Measurements from ENCODE around the gene POLG. TPM values are rescaled to one million over a fixed set of nuclear protein-coding genes. Genes with fewer than 3 reads are reported as not detected.
A peak's percentile ranks its signal among the peaks of the same experiment; 100 is the strongest.

Gene POLG
- polyA plus RNA-seq, 1 experiment, result 13.7 TPM

DNA sequence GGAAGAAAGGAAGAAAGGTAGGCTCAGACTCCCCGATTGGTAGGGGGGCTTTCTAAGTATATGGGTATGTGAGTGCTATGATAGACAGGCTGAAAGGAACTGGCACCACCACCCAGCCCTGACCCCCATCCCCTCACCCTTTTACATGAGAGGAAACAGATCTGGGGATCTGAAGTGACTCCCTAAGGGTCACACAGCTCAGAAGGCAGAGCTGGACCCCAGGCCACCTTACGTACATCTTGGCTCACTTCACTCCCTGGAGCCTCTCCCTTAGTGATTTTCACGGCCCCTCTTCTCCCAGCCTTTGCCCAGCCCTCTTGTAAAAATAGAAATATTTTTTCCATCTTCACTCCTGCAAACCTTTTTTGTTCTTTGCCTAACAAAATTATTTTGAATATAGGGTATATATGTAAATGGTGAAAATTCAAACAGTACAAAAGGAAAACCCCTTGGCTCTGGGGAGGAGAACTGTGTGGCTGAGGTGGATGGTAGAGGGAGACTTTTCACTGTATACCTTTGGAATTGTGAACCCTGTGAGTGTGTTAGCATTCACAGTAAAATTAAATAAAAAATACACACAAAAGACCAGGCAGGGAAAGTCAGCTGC, 34.8 kb upstream of the POLG start:
- Histone ChIP-seq H3K27me3 (ENCODE audit: control insufficient read depth, insufficient read depth, low read length) (peaks cover 96% of the 10 kb centered on the region), H3K27ac (ENCODE audit: low read depth, low read length) (no peak overlapping the region), H3K4me3 (ENCODE audit: low read depth, low read length) (no peak overlapping the region), H3K9me3 (ENCODE audit: control insufficient read depth, insufficient read depth, low read length) (peaks cover 8% of the 10 kb centered on the region; the same call in 1 of the 2 replicates)
- no peak for DNase-seq (ENCODE audit: low read depth, low spot score)
- CTCF ChIA-PET, result interaction anchor here (2.5 kb wide), 1 partner anchor 11 kb away, joined by 19 read pairs; no protein-coding TSS in a partner anchor
- TF ChIP-seq, protein P1, sequence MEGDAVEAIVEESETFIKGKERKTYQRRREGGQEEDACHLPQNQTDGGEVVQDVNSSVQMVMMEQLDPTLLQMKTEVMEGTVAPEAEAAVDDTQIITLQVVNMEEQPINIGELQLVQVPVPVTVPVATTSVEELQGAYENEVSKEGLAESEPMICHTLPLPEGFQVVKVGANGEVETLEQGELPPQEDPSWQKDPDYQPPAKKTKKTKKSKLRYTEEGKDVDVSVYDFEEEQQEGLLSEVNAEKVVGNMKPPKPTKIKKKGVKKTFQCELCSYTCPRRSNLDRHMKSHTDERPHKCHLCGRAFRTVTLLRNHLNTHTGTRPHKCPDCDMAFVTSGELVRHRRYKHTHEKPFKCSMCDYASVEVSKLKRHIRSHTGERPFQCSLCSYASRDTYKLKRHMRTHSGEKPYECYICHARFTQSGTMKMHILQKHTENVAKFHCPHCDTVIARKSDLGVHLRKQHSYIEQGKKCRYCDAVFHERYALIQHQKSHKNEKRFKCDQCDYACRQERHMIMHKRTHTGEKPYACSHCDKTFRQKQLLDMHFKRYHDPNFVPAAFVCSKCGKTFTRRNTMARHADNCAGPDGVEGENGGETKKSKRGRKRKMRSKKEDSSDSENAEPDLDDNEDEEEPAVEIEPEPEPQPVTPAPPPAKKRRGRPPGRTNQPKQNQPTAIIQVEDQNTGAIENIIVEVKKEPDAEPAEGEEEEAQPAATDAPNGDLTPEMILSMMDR (IDR thresholded peaks at IDR 0.05; ENCODE audit: low read depth, low read length), result no peak
- POLR2A ChIA-PET, result no interaction called here

DNA sequence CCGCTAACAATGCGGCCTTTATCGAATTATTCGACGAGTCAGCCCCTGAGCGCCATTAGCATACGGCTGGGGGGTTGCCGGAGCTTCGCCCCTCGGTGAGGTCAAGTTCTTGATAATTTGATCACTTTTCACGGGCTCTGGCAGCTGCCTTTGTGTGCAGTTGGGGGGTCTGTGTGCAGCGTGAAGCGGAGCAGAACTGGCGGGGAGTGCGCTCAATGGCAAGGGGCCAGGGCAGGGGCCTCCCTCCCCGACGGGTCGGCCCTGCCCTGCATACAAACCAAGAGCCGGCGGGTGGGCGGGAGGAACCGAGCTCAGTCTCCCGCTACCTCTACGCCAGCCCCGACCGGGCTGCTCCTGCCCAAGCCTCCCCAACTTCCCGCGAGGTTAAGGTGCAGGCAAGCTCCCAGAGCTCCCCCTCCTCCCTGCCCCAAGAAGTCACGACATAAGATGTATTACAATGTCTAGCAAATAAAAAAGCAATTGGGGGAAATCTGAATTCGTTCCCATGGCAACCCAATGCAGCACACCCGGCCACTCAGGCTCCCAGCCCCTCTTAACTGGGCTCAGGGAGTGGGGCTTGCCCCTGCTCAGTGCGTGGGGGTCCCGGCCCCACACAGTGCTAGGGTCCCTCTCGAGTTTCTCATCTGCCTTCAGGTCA, 34.1 kb upstream of the POLG start:
- peaks cover 96% of the 10 kb centered on the region for H3K27me3 ChIP-seq (ENCODE audit: control insufficient read depth, insufficient read depth, low read length)
- ChIA-PET POLR2A (no interaction called here), CTCF (interaction anchor here (2.5 kb wide), 1 partner anchor 10 kb away, joined by 19 read pairs; no protein-coding TSS in a partner anchor)
- TF ChIP-seq, protein P1 (IDR thresholded peaks at IDR 0.05; ENCODE audit: low read depth, low read length), result no peak
- no peak for DNase-seq (ENCODE audit: low read depth, low spot score)
- no peak overlapping the region for H3K27ac ChIP-seq (ENCODE audit: low read depth, low read length)
- peaks cover 8% of the 10 kb centered on the region; the same call in 1 of the 2 replicates for H3K9me3 ChIP-seq (ENCODE audit: control insufficient read depth, insufficient read depth, low read length)
- no peak overlapping the region for H3K4me3 ChIP-seq (ENCODE audit: low read depth, low read length)

DNA sequence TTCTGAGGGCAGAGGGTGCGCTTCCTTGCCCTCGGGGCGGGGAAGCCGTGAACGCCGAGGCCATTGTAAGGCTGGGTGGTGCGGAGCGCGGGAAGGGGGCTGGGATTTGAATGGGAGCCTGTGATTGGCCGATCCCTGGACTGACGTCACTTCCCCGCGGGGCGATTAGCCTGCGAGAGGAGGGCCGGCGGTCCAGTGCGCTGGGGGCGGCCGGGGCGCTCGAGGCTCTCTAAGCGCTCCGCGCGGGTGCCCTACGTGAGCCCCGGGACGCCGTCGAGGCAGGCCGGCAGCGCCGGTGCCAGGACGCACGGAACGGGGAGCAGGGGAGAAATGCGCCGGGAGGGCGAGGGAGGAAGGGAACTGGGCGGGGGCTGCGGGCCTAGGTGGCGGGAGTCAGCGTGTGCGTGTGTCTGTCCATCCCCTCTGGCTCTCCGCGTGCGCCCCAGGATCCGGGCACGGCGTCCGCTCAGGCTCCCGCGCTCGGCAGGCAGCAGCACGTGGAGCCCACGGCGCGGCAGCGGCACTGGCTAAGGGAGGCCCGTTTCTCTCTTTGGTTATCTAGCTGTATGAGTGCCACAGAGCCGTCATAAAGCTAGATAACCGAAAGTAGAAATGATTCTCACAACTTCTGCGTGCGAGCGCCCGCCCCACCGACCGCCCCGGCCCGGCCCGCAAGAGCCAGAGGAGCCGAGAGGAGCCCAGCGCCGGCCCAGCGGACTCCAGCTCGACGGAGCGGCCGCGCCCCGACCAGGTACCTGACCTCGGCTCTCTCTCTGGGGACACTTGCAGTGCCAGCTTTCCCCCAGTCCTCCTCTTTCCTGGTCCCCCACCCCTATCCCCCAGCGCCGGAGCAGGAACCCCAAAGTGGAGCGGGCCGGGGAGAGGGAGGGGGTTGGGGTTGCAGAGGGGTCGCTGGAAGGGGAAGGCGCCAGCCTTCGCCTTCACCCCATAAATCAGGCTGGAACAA, 33.1 kb upstream of the POLG start:
- ChIA-PET CTCF (interaction anchor here (2.5 kb wide), 1 partner anchor 9 kb away, joined by 19 read pairs; no protein-coding TSS in a partner anchor), POLR2A (no interaction called here)
- Histone ChIP-seq H3K27ac (ENCODE audit: low read depth, low read length) (no peak overlapping the region), H3K27me3 (ENCODE audit: control insufficient read depth, insufficient read depth, low read length) (peaks cover 98% of the 10 kb centered on the region), H3K4me3 (ENCODE audit: low read depth, low read length) (peak overlapping the region; percentile 10; the same call in 1 of the 2 replicates), H3K9me3 (ENCODE audit: control insufficient read depth, insufficient read depth, low read length) (peaks cover 8% of the 10 kb centered on the region; the same call in 1 of the 2 replicates)
- TF ChIP-seq, protein P1 (IDR thresholded peaks at IDR 0.05; ENCODE audit: low read depth, low read length), result no peak
- no peak for DNase-seq (ENCODE audit: low read depth, low spot score)

DNA sequence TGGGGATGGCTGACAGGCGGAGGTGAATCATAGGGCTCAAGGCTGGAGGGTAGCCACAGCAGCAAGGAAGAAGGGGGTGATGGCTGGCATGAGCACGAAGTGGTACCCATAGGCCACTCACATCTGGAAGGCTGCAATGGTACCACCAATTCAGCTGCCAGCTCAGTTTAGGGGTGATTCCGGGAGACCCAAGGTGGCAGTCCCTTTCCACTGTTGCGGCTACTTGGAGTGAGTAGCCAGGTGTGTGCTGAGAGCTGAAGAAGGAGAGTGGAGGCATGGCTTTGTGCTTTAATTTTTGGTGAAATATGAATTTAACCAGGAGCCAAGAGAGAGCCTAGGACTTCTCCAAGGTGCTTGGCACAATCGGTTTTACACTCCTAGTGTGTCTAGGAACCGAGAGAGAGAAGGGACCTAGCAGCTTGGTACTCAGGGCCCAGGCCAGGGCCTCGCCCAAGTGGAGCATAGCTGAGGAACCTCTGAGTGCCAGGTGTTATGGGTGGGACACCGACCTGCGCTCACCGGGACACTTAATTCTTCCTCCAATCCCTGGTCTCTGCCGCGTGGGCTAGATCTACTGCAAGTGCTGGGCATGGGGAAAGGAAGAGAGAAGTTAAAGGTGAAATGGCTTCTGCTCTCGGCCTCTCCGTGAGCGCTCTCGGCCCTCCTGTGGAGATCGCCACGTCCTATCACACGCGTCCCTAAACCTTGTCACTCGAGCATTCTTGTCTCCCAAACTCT, 32.2 kb upstream of the POLG start:
- H3K27ac ChIP-seq (ENCODE audit: low read depth, low read length), result no peak overlapping the region
- DNase-seq (ENCODE audit: low read depth, low spot score), result no peak
- H3K4me3 ChIP-seq (ENCODE audit: low read depth, low read length), result no peak overlapping the region
- ChIA-PET POLR2A (no interaction called here), CTCF (interaction anchor here (0.8 kb wide), 1 partner anchor 8 kb away, joined by 3 read pairs; no protein-coding TSS in a partner anchor)
- peaks cover 8% of the 10 kb centered on the region; the same call in 1 of the 2 replicates for H3K9me3 ChIP-seq (ENCODE audit: control insufficient read depth, insufficient read depth, low read length)
- H3K27me3 ChIP-seq (ENCODE audit: control insufficient read depth, insufficient read depth, low read length), result peaks cover 95% of the 10 kb centered on the region
- TF ChIP-seq, protein P1 (IDR thresholded peaks at IDR 0.05; ENCODE audit: low read depth, low read length), result no peak
